H54 (cell line): ENCODE results near the gene ASCC1.

Source experiments
- DNase-seq: peaks from one replicate; pipeline ENCODE4 v3.0.0; 2011; ENCODE audit warnings: low spot score, mixed read lengths; ENCODE audit not compliant: insufficient read length
- FAIRE-seq: peaks from 3 replicates; lab custom pipeline; 2011; peaks lifted over from hg19 to GRCh38; lab: Jason Lieb, UNC
- POLR2A ChIP-seq: IDR thresholded peaks from 2 replicates; pipeline ENCODE4 v1.6.1; 2011; ENCODE audit warnings: low read depth, mild to moderate bottlenecking, low read length

Gene ASCC1

GRCh38 chr10:72093450-72093849, 122.6 kb downstream of the ASCC1 start:
- FAIRE-seq (no peak), DNase-seq (no peak)
- no peak for TF ChIP-seq POLR2A

GRCh38 chr10:72092987-72093386, 123.1 kb downstream of the ASCC1 start:
- DNase-seq (no peak), FAIRE-seq (no peak)
- TF ChIP-seq POLR2A = no peak

GRCh38 chr10:72092171-72092924, 123.7 kb downstream of the ASCC1 start:
- TF ChIP-seq POLR2A = no peak
- peak; percentile 4 for DNase-seq
- FAIRE-seq = no peak

- TF ChIP-seq POLR2A = no peak
- FAIRE-seq (no peak), DNase-seq (no peak)
Measured at GRCh38 chr10:72090326-72090725, 125.8 kb downstream of the ASCC1 start.

GRCh38 chr10:72089618-72090017, 126.5 kb downstream of the ASCC1 start:
- FAIRE-seq (no peak), DNase-seq (no peak)
- TF ChIP-seq POLR2A = no peak

- FAIRE-seq (no peak), DNase-seq (no peak)
- TF ChIP-seq POLR2A = no peak
Measured at GRCh38 chr10:72088889-72089575, 127.0 kb downstream of the ASCC1 start.

- DNase-seq = no peak
- no peak for TF ChIP-seq POLR2A
- FAIRE-seq = no peak
Measured at GRCh38 chr10:72087969-72088888, 127.8 kb downstream of the ASCC1 start, which contains the start of gene SPOCK2. Gene SPOCK2, minus strand, starts transcription at chr10:72088551. Its CDS starts 223 bp downstream, at chr10:72088328.

- DNase-seq = no peak
- TF ChIP-seq POLR2A = no peak
- FAIRE-seq = no peak
Measured at GRCh38 chr10:72087392-72087968, 128.6 kb downstream of the ASCC1 start.

- TF ChIP-seq POLR2A = no peak
- FAIRE-seq = no peak
- no peak for DNase-seq
Measured at GRCh38 chr10:72086466-72087391, 129.3 kb downstream of the ASCC1 start.

GRCh38 chr10:72085864-72086465, 130.1 kb downstream of the ASCC1 start:
- no peak for FAIRE-seq
- no peak for DNase-seq
- TF ChIP-seq POLR2A = no peak

- no peak for DNase-seq
- no peak for TF ChIP-seq POLR2A
- FAIRE-seq = no peak
Measured at GRCh38 chr10:72085166-72085565, 130.9 kb downstream of the ASCC1 start.

GRCh38 chr10:72083790-72084459, 132.2 kb downstream of the ASCC1 start:
- no peak for TF ChIP-seq POLR2A
- FAIRE-seq = no peak
- DNase-seq = no peak
